IMR-90 (cell line): ENCODE data around the gene FSD1L. TPM values are rescaled to one million over a fixed set of nuclear protein-coding genes. Genes with fewer than 3 reads are reported as not detected.

ENCODE experiments used
- ATAC-seq: fragments of 200-7000 bp; cut with Tn5 transposase; 2 replicates; pipeline ENCODE4 v1.9.1; 2020; ENCODE audit warnings: low read depth, mild to moderate bottlenecking, moderate library complexity
- BruUV-seq: library from RNA; stranded (reverse); fragments of 400-500 nt; replicated peaks from 2 replicates; lab custom pipeline; 2021; lab: Mats Ljungman, UMichigan
- CTCF ChIA-PET: fragments of 300-600 bp; formaldehyde crosslinking; extraction: SDS; loops from one replicate; lab custom pipeline; 2021; ENCODE audit warnings: antibody characterized with exemption; lab: Yijun Ruan, JAX
- POLR2A ChIA-PET: fragments of 300-600 bp; sonication (Branson Sonifier 250); formaldehyde crosslinking; loops from one replicate; lab custom pipeline; 2022; ENCODE audit warnings: antibody characterized with exemption; ENCODE audit not compliant: unreplicated experiment; lab: Charles Lee
- DNase-seq: peaks from one replicate; pipeline ENCODE4 v3.0.0; 2013
- H2AFZ ChIP-seq: replicated peaks from 2 replicates; pipeline ENCODE3; 2013; ENCODE audit warnings: low read length, mild to moderate bottlenecking; ENCODE audit not compliant: poor library complexity
- H2AK5ac ChIP-seq: 2 replicates; pipeline ENCODE4 v1.6.1; 2013; ENCODE audit warnings: low read depth, low read length, inconsistent platforms
- H2AK9ac ChIP-seq: replicated peaks from 2 replicates; pipeline ENCODE3; 2013; ENCODE audit warnings: mild to moderate bottlenecking, low read depth, low read length, moderate library complexity; ENCODE audit not compliant: poor library complexity
- H2BK120ac ChIP-seq: 2 replicates; pipeline ENCODE4 v1.6.1; 2013; ENCODE audit warnings: low read depth, low read length, inconsistent platforms
- H2BK15ac ChIP-seq: 3 replicates; pipeline ENCODE4 v1.6.1; 2013; ENCODE audit warnings: low read depth, low read length, inconsistent platforms
- H2BK20ac ChIP-seq: 2 replicates; pipeline ENCODE4 v1.6.1; 2013; ENCODE audit warnings: low read depth, mild to moderate bottlenecking, inconsistent platforms, low read length, moderate library complexity
- H2BK5ac ChIP-seq: 2 replicates; pipeline ENCODE4 v1.6.1; 2013; ENCODE audit warnings: mild to moderate bottlenecking, low read depth, low read length, inconsistent platforms; ENCODE audit not compliant: poor library complexity, severe bottlenecking
- H3K14ac ChIP-seq: replicated peaks from 2 replicates; pipeline ENCODE4 v1.6.1; 2013; ENCODE audit warnings: low read depth, low read length, inconsistent platforms
- H3K18ac ChIP-seq: 2 replicates; pipeline ENCODE4 v1.6.1; 2013; ENCODE audit warnings: low read depth, low read length, control low read depth
- H3K23ac ChIP-seq: 2 replicates; pipeline ENCODE4 v1.6.1; 2013; ENCODE audit warnings: low read depth, low read length, inconsistent platforms
- H3K27ac ChIP-seq: 2 replicates; pipeline ENCODE4 v1.5.1; 2013; ENCODE audit warnings: mild to moderate bottlenecking, control low read depth, low read length; ENCODE audit not compliant: insufficient read depth
- H3K27me3 ChIP-seq: 2 replicates; pipeline ENCODE4 v1.6.1; 2013; ENCODE audit warnings: low read length; ENCODE audit not compliant: control insufficient read depth, insufficient read depth
- H3K36me3 ChIP-seq: 2 replicates; pipeline ENCODE4 v1.6.1; 2013; ENCODE audit warnings: low read length, mixed read lengths; ENCODE audit not compliant: control insufficient read depth, insufficient read depth
- H3K4ac ChIP-seq: 2 replicates; pipeline ENCODE4 v1.6.1; 2013; ENCODE audit warnings: low read depth, low read length, inconsistent platforms
- H3K4me1 ChIP-seq: 2 replicates; pipeline ENCODE4 v1.6.1; 2013; ENCODE audit warnings: low read length, mixed read lengths; ENCODE audit not compliant: control insufficient read depth, insufficient read depth
- H3K4me2 ChIP-seq: 2 replicates; pipeline ENCODE4 v1.6.1; 2013; ENCODE audit warnings: low read depth, mild to moderate bottlenecking, control low read depth, low read length, moderate library complexity
- H3K4me3 ChIP-seq: 2 replicates; pipeline ENCODE4 v1.5.1; 2013; ENCODE audit warnings: low read depth, mild to moderate bottlenecking, control low read depth, low read length, moderate library complexity; ENCODE audit not compliant: insufficient read depth
- H3K56ac ChIP-seq: 2 replicates; pipeline ENCODE4 v1.6.1; 2013; ENCODE audit warnings: low read length, inconsistent platforms; ENCODE audit not compliant: insufficient read depth; ENCODE audit errors: extremely low read depth
- H3K79me1 ChIP-seq, 2 experiments: 2 replicates each; pipeline ENCODE4 v1.6.1; 2013; ENCODE audit warnings: low read length in 2 of 2, inconsistent platforms in 1 of 2, low read depth in 1 of 2
- H3K9ac ChIP-seq: 2 replicates; pipeline ENCODE4 v1.6.1; 2013; ENCODE audit warnings: low read depth, low read length, control low read depth
- H3K9me1 ChIP-seq: 2 replicates; pipeline ENCODE4 v1.6.1; 2013; ENCODE audit warnings: low read length, inconsistent platforms; ENCODE audit not compliant: insufficient read depth
- H3K9me3 ChIP-seq: 2 replicates; pipeline ENCODE4 v1.6.1; 2013; ENCODE audit warnings: low read length; ENCODE audit not compliant: control insufficient read depth, insufficient read depth
- H4K20me1 ChIP-seq: 2 replicates; pipeline ENCODE4 v1.6.1; 2013; ENCODE audit warnings: low read length, inconsistent platforms; ENCODE audit not compliant: insufficient read depth
- H4K5ac ChIP-seq: 2 replicates; pipeline ENCODE4 v1.6.1; 2013; ENCODE audit warnings: mild to moderate bottlenecking, low read depth, low read length, control low read depth
- H4K8ac ChIP-seq, 2 experiments: 2 replicates each; pipeline ENCODE4 v1.6.1; 2013; ENCODE audit warnings: low read depth in 2 of 2, low read length in 2 of 2, control low read depth in 1 of 2, inconsistent platforms in 1 of 2
- H4K91ac ChIP-seq: 2 replicates; pipeline ENCODE4 v1.6.1; 2013; ENCODE audit warnings: low read depth, low read length, inconsistent platforms; ENCODE audit not compliant: insufficient read depth
- RCOR1 ChIP-seq: IDR thresholded peaks from 2 replicates; pipeline ENCODE4 v1.6.1; 2012; ENCODE audit warnings: mild to moderate bottlenecking, low read length, improper control_type of control experiment; ENCODE audit not compliant: insufficient replicate concordance
- RFX5 ChIP-seq: IDR thresholded peaks from 2 replicates; pipeline ENCODE4 v1.8.0; 2012; ENCODE audit warnings: low read depth, mild to moderate bottlenecking, low read length, moderate library complexity
- WGBS, 2 experiments: methylation state at CpG; one replicate each; pipeline versions ENCODE4 v1.1.5 to v1.1.7; 2013; ENCODE audit warnings: missing lambda C conversion rate in 2 of 2; ENCODE audit not compliant: insufficient read length in 1 of 2; ENCODE audit errors: extremely low coverage in 2 of 2; 5-methylcytosine and 5-hydroxymethylcytosine counted together
- dilution Hi-C: fragments of 300-500 bp; cut with HindIII; formaldehyde crosslinking; loops from one replicate; pipeline ENCODE4 v1.14.3; 2018; ENCODE audit warnings: low sequenced_read_pairs; ENCODE audit not compliant: unreplicated experiment
- in situ Hi-C: fragments of 300-500 bp; cut with MboI; formaldehyde crosslinking; loops from 3 replicates; pipeline ENCODE4 v1.14.3; 2019; ENCODE audit warnings: low sequenced_read_pairs, inconsistent platforms, mixed read lengths
- intact Hi-C: fragments of 100-400 bp; cut with micrococcal nuclease; formaldehyde crosslinking; loops from 2 replicates; pipeline ENCODE4 v1.10.0; 2022
- polyA plus RNA-seq, 3 experiments: library from polyadenylated mRNA; depleted of rRNA; stranded (reverse); fragments of >200 nt; gene quantifications; 2 replicates each; pipeline ENCODE4 v1.2.3, GENCODE V29; 2012; ENCODE audit warnings: low replicate concordance in 1 of 3
- total RNA-seq: library from RNA; depleted of rRNA; stranded (reverse); fragments of >200 nt; gene quantifications from 2 replicates; pipeline ENCODE4 v1.2.3, GENCODE V29; 2012

Gene FSD1L
- total and polyA plus RNA-seq, 2 of the 4 experiments (the other 2 are of a cell fraction), result 1.4 to 2.9 TPM

GRCh38 chr9:105443121-105443520 is 4.7 kb upstream of the FSD1L start:
- BruUV-seq, result no TSS peak
- ChIA-PET CTCF (no interaction called here), POLR2A (no interaction called here)
- dilution Hi-C loops (no loop called here), intact Hi-C loops (no loop called here), in situ Hi-C loops (no loop called here)
- DNase-seq (no peak), ATAC-seq (no peak)
- no peak overlapping the region for H3K4ac ChIP-seq
- no peak overlapping the region for H3K4me3 ChIP-seq
- H3K36me3 ChIP-seq, result no peaks in the 10 kb centered on the region
- no peak overlapping the region for H4K5ac ChIP-seq
- TF ChIP-seq RFX5 (no peak), RCOR1 (no peak)
- WGBS, 2 experiments, result 94% methylated on average over 7 of the region's 8 CpGs; no CpG with 5 or more reads in 1 of the 2 experiments
- no peak overlapping the region for H3K56ac ChIP-seq
- H3K9me1 ChIP-seq, result peaks cover 3% of the 10 kb centered on the region; the same call in 1 of the 2 replicates
- no peak overlapping the region for H3K23ac ChIP-seq
- H2BK5ac ChIP-seq, result no peak overlapping the region
- H2BK20ac ChIP-seq, result no peak overlapping the region
- H3K9ac ChIP-seq, result no peak overlapping the region
- H2BK15ac ChIP-seq, result no peak overlapping the region
- H2AK9ac ChIP-seq, result no peak overlapping the region
- no peaks in the 10 kb centered on the region; a peak in 1 of 4 replicates for H3K79me1 ChIP-seq
- H2AFZ ChIP-seq, result no peak overlapping the region
- no peak overlapping the region for H3K27ac ChIP-seq
- H2AK5ac ChIP-seq, result no peak overlapping the region
- no peak overlapping the region for H3K4me2 ChIP-seq
- no peak overlapping the region for H3K14ac ChIP-seq
- no peak overlapping the region for H3K18ac ChIP-seq
- no peaks in the 10 kb centered on the region for H4K20me1 ChIP-seq
- no peaks in the 10 kb centered on the region for H3K27me3 ChIP-seq
- H4K8ac ChIP-seq, result no peak overlapping the region
- peaks cover 9% of the 10 kb centered on the region for H3K4me1 ChIP-seq
- no peak overlapping the region for H2BK120ac ChIP-seq
- H4K91ac ChIP-seq, result no peak overlapping the region
- no peaks in the 10 kb centered on the region for H3K9me3 ChIP-seq
